Activated gamma-delta T cell (primary cell): ENCODE data around the gene AOPEP.

Experiments
- DNase-seq: peaks from one replicate; lab custom pipeline; 2025; lab: John Stamatoyannopoulos, UW

AOPEP gene

DNA sequence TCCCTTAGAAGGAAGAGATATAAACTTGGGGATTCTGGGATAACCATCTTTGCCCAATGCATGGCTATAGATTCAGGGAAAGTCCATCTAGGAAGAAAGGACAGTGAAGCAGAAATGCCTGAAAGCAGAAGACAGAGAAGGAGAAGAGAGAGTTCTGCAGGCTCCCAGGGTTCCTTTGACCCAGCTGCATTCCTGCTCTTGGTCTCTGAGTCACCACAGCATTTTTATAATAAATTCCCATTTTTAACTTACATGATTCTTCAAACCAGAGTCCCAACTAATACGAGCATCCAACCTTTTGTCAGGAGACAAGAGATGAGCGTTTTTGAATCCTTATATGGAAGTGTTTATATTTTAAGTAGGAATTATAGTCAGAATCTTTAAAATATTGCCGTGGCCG is 12.0 kb upstream of the AOPEP start:
- DNase-seq: no peak

GRCh38 chr9:94717761-94718160 is 8.7 kb upstream of the AOPEP start:
- DNase-seq: no peak

DNA sequence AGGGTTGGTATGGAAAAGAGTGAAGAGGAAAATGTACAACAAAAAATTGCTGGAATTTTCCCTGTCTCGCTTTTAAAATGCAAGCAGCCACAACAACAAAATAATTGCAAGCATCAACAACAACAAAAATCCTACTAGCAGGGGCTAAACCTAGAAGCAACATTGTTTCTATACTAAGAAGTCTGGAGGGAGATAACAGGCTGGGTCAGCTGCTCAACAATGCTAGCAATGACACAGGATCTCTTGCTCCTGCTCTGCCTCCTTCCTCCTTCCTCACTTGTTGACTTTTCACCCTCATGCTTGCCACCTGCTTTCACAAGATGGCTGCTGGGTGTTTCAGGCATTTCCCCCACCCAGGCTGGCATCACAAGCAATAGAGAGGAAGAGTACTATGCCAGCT is 7.6 kb upstream of the AOPEP start:
- no peak for DNase-seq

- no peak for DNase-seq
Observed at GRCh38 chr9:94719878-94720277, 6.6 kb upstream of the AOPEP start.

- no peak for DNase-seq
Observed at GRCh38 chr9:94720846-94721549, 5.5 kb upstream of the AOPEP start.

DNA sequence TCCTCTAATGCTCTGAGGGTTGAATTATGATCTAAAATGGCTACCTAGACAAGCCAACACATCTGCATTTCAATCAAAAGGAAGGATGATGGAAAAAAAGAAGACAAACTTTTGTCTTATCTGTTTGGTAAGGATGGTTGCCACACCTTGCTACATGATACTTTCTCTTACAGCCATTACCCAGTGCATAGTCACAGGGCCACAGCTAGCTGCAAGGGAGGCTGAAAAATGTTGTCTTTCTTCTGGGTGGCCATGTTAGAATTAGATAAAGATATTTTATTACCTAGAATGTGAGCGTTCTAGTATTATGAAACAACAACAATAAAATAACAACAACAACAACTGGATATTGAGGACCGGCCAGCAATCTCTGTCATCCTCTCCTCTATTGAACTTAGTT is 4.7 kb upstream of the AOPEP start:
- no peak for DNase-seq

GRCh38 chr9:94725293-94725692 is 1.2 kb upstream of the AOPEP start:
- DNase-seq: no peak

GRCh38 chr9:94728719-94729118 is 2.2 kb downstream of the AOPEP start:
- DNase-seq: no peak

GRCh38 chr9:94729199-94729598 is 2.7 kb downstream of the AOPEP start:
- no peak for DNase-seq

DNA sequence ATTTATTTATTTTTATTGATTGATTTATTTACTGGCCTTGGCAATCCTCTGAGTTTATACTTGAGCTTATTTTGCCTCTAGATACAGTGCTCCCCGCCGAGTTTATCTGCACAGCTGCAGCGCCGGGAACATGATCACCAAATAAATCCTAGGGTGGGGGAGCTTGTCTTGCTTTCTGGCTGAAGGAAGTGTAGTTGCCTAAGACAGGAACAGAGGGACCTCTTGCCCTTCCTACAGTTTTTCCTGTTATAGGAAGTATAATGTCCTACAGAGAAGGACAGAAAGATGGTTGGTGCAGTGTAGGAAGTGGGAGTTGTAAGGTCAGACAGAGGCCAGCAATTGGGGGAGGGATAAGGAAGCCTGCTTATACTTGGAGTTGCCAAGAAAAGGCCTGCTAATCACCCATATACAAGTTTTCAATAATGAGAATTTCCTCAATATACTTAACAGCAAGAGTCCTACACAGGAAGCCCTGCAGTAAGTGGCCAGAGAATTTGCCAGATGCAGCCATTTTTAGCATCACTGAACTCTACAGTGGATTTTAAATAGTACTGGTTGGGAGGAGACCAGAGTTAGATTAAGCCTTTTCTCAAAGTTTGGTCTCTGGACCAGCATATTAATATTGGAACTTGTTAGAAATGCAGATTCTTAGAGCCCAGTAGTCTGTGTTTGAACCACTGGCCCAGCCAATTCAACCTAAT is 7.7 kb downstream of the AOPEP start:
- DNase-seq: no peak

DNA sequence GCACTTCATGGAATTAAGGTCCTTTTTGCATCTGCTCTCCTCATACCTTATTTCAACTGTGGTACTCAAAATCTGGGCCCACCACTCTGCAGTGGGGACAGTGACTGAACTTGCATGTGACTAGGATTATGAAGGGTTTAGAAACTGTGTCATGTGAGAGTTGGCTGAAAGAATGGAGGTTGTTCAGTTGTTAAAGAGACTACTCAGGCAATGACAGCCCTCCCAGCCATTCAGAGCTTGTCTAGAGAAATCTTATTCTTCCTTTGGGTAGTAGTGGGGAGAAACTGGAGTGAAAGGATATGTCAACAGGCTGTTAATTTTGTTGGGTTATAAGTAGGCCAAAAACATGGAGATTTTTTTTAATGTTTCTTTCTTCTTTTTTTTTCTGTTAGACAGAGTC is 10.3 kb downstream of the AOPEP start:
- no peak for DNase-seq

- no peak for DNase-seq
Observed at GRCh38 chr9:94740145-94740840, 13.8 kb downstream of the AOPEP start.

DNA sequence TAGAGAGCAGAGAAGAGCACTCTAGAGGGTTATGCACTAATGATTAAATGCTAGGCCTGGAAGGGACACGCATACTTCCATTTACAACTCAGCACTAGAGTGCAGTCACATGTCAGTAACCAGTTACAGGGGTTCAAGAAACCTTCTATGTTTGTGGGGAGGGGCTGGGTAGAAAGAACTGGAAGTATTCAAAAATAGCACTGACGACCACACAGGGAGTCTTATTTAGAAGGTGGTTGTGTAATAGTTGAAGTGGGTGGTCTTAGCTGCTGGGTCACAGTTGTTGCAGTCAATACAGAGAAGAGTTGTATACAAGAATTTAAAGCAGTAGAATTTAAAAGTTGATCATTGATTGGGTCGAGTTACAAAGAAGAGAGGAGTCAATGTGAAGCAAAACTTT is 15.4 kb downstream of the AOPEP start:
- no peak for DNase-seq

DNA sequence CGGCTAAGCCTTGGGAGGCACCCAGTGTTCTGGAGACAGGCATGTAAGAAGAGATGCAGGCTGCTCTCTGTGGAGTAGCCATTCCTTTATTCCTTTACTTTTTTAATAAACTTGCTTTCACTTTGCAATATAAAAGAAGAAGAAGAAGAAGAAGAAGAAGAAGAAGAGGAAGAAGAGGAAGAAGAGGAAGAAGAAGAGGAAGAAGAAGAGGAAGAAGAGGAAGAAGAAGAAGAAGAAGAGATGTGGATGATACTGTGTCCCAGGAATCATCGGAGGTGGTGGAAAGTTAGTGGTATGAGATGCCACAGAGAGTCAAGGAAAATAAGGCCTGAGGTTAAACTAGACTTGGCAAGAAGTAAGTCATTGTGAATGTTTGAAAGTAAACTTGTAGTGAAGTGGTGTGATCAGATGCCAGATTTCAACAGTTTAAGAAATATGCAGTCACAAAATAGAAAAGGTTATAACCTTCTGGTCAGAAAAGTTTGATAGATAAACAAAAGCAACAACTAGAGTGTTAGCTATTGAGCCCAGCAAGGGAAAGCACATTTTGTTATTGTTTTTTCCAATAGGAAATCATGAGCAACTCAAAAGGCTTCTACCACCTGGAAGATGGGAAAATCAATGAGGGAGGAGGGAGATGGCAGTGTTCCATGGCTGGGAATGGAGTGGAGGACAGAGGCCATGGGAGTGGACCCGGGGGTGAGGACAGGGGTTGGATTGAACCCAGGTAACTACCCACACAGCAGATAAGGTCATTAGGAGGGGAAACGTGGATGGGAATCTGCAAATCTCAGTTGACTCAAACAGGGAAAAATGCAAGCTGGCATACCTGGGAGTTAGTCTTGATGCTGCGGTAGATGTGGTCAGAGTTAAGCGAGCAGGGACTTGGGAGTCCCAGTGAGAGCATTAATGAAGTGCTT is 16.8 kb downstream of the AOPEP start:
- DNase-seq: no peak

DNA sequence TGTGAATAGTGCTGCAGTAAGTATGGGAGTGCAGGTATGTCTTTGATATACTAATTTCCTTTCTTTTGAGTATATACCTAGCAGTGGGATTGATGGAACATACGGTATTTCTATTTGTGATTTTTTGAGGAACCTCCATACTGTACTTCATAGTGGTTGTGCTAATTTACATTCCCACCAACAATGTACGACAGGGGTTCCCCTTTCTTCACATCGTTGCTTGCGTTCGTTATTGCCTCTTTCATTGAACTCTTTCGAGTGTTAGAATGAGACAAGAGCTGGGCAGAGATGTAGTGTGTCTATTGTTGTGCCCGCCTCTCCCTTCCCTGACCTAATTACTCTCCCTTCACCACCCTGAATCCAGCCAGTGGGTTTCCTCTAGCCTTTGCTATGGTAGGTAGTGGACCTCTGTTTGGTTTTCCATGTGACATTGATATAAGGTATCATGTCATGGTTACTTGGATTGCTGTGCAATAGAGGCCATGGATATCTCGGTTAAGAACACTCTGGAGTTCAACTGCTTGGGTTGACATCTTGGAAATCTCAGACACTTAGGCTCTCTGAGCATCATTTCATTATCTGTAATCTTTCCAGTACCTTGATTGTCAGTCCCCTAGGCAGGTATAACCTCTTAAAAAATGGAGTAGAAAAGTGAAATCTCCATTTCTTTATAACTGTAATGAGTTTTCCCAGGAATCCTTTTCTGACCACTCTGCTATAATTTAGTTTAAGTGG is 19.5 kb downstream of the AOPEP start:
- no peak for DNase-seq

DNA sequence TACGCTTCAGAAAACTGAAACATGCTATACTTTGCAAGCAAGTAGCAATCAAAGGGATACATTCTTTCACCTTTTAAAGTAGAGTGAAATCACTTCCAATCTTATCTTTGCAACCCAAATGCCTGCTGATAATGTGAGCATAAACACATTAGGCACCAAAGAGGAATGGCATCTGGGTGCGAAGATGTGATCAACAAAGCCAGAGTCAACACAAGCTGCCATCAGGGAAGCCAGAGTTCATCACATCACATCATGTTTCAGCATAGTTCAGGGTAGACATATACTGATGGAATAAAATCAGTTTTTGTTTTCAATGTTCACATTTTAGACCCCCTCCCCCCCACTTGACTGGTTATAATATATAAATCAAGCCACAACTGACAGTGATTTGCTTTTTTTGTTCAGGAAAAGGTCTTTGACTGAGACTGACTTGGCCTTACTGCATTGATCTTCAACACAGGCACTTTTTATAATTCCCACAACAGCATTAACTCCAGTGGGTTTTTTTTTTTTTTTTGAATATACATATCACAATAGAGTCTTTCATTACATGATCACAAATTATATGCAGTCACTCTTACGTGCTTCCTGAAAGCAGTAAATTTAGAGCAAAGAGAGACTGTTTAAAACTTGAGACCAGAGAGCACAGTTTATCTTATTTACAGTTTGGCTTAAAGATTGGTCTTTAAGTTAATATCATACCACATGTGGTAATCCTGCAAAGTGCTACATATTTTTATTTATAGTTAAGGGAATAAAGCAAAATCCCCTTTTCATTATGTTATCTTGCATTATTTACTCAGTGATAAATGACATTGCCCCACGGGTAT is 20.3 kb downstream of the AOPEP start:
- no peak for DNase-seq

DNA sequence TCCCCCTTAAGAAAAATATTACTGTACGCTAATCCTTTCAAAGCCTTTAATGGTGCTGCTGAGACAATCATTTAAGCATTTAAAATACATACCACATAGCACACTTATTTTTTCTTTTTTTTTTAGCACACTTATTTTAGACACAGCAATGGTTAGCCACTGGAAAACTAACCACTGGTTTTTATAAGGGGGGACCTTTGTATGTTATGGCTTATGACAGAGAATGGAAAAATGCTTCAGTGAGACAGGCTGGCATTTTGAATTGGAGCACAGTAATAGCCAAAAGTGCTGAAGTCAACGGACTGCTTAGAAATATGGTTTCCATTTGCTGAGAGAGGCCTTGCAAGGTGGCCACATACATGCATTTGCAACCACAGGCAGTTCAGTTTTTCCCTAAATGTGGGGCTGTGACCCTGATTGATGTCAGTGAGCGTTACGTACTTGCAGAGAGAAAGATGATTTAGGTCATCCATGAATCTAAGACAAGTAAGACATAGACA is 28.5 kb downstream of the AOPEP start:
- no peak for DNase-seq

DNA sequence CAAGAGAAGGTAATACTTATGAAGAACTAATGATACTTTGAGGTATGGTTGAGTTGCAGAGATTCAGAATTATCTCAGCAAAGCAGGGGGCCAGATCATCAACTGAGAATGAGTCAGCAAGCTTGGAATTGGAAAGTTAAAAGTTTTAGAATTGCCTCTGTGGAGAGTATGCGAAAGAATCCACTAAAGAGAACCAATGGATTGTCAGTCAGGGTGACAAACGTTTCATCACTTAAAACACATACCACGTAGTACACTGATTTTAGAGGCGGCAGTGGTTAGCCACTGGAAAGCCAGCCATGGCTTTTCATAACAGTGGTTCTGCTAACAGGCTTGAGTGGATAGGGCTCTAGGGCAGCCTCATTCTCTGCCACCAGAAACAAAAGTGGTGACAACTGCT is 30.7 kb downstream of the AOPEP start:
- no peak for DNase-seq

- no peak for DNase-seq
Observed at GRCh38 chr9:94758031-94758430, 31.5 kb downstream of the AOPEP start.

DNA sequence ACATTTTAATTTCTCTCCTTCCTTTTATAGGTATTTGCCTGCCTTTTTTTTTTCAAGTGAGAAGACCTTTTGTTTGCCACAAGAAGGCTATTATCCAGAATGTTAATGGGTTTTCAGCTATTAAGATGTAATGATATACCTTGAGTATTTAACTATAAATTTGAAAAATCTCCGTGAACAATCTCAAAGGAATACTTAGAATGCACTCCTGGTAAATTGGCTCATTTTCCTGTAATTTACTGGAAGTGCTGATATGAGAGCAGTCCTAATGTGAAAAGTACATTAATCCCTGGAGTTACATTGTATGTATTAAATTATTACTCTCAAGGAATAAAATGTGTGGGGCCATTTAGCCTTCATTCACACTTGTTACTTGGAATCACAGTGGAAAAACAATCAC is 32.4 kb downstream of the AOPEP start:
- no peak for DNase-seq
